Spinal cord (tissue), 10 donors: ENCODE measurements around the gene ISCU. TPM values are rescaled to one million over a fixed set of nuclear protein-coding genes. Genes with fewer than 3 reads are reported as not detected.
A peak's percentile ranks its signal among the peaks of the same experiment; 100 is the strongest.

ENCODE experiments used
- DNase-seq, 6 donors: peaks; one replicate each; pipeline versions ENCODE4 v3.0.0 to v3.0.0-alpha.2; 2013 to 2015; ENCODE audit warnings: low spot score in 6 of 6, low read depth in 4 of 6
- H3K27ac ChIP-seq: one replicate; pipeline ENCODE4 v1.5.1; 2013; ENCODE audit warnings: low read depth, low read length, control low read depth
- H3K27me3 ChIP-seq: one replicate; pipeline ENCODE4 v1.6.1; 2013; ENCODE audit warnings: low read length; ENCODE audit not compliant: control insufficient read depth, insufficient read depth
- H3K36me3 ChIP-seq: one replicate; pipeline ENCODE4 v1.6.1; 2013; ENCODE audit warnings: low read length; ENCODE audit not compliant: control insufficient read depth, insufficient read depth
- H3K4me1 ChIP-seq: one replicate; pipeline ENCODE4 v1.6.1; 2013; ENCODE audit warnings: low read length; ENCODE audit not compliant: control insufficient read depth, insufficient read depth
- H3K4me3 ChIP-seq: one replicate; pipeline ENCODE4 v1.5.1; 2013; ENCODE audit warnings: low read depth, low read length, control low read depth
- H3K9me3 ChIP-seq: one replicate; pipeline ENCODE4 v1.6.1; 2013; ENCODE audit warnings: low read length; ENCODE audit not compliant: control insufficient read depth, insufficient read depth
- WGBS: methylation state at CpG from one replicate; pipeline ENCODE4 v1.1.5; 2013; ENCODE audit warnings: missing lambda C conversion rate; ENCODE audit not compliant: insufficient coverage; 5-methylcytosine and 5-hydroxymethylcytosine counted together
- polyA plus RNA-seq, 2 donors: library from polyadenylated mRNA; unstranded; fragments of 120-200 nt; gene quantifications; one replicate each; pipeline ENCODE4 v1.2.1, GENCODE V29; 2013; ENCODE audit not compliant: insufficient read length in 2 of 2
- total RNA-seq, 2 donors: library from RNA; depleted of rRNA in 1 of 2; stranded (reverse); fragments of 120-200 nt in 1 of 2; fragments of >200 nt in 1 of 2; gene quantifications; one replicate each; pipeline versions ENCODE4 v1.2.3 to v1.2.4, GENCODE V29; 2013 to 2014
- donor health status: healthy.

The ISCU gene
- total and polyA plus RNA-seq, 4 donors, result 90.9 to 112 (median 108) TPM

DNA sequence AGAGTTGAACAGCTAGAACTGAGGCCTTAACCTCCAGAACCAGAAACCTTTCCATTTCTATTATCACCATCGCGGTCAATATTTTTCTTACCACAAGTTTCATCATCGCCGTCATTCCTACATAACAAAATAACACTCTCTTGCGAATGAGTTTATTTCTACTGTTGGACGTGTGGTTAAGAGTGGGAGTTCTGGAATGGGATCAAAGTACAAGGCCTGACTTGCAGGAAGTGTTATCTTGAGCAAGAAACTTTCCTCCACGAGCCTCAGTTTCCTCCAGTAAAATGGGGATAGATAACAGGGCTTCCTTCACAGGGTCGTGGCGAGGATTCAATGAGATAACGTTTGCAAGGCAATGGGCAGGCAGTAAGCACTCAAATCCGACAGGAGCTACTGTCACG, 2.1 kb upstream of the ISCU start:
- no peak for DNase-seq
- Histone ChIP-seq H3K4me1 (peaks cover 27% of the 10 kb centered on the region), H3K27me3 (no peaks in the 10 kb centered on the region), H3K27ac (peak overlapping the region; percentile 84), H3K36me3 (peaks cover 22% of the 10 kb centered on the region), H3K9me3 (no peaks in the 10 kb centered on the region), H3K4me3 (peak overlapping the region; percentile 99)
- whole genome bisulfite sequencing, result 0% methylated on average over 5 of the region's 12 CpGs

- 0% methylated on average over 50 of the region's 57 CpGs for WGBS
- peak within 1 kb of the TSS; percentile 84 for H3K27ac ChIP-seq
- no peaks in the 10 kb centered on the region for H3K27me3 ChIP-seq
- peak; percentile 76 to 97 (median 88) for DNase-seq
- H3K36me3 ChIP-seq, result peaks cover 26% of the 10 kb centered on the region
- H3K9me3 ChIP-seq, result no peaks in the 10 kb centered on the region
- H3K4me1 ChIP-seq, result peaks cover 27% of the 10 kb centered on the region
- peak within 1 kb of the TSS; percentile 99 for H3K4me3 ChIP-seq
Observed at GRCh38 chr12:108560752-108561719, 1.4 kb upstream of the ISCU start, which contains the start of gene SART3. Gene SART3, minus strand, starts transcription at chr12:108561173. Its CDS starts 19 bp downstream, at chr12:108561154.

DNA sequence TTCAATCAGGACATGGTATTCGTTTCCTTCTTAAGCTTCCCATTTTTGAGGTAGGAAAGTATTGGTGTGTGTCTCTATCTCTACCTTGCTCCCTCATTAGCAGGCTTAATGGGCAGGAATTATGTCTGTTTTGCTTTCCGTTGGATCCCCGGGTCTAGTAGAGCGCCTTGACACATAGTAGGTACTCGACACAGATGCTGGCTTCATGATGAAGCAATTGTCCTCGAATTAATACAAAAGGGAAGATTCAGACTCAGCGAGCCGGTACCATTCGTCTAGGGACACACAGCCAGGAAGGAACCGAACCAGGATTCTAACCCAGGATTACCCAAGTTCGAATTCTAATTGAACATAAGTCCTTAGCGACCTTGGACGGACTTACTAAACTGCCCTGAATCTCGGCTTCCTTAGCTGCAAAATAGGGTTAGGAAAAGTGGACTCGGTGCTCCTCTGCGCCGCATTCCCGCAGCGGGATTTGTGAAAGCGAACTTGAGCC, 496 bp upstream of the ISCU start:
- peak in 2 of 6 donors; percentile 22 to 33 for DNase-seq
- no peaks in the 10 kb centered on the region for H3K27me3 ChIP-seq
- peaks cover 27% of the 10 kb centered on the region for H3K4me1 ChIP-seq
- peak overlapping the region; percentile 84 for H3K27ac ChIP-seq
- H3K4me3 ChIP-seq, result peak overlapping the region; percentile 99
- H3K9me3 ChIP-seq, result no peaks in the 10 kb centered on the region
- H3K36me3 ChIP-seq, result peaks cover 34% of the 10 kb centered on the region
- WGBS, result 0% methylated on average over 19 of the region's 20 CpGs

- WGBS, result 0% methylated on average over 4 of the region's 14 CpGs
- Histone ChIP-seq H3K4me1 (peaks cover 20% of the 10 kb centered on the region), H3K4me3 (peak overlapping the region; percentile 91)
Observed at GRCh38 chr12:108563136-108563803, 874 bp downstream of the ISCU start.

GRCh38 chr12:108563804-108564151, 1.4 kb downstream of the ISCU start:
- Histone ChIP-seq H3K4me1 (peaks cover 18% of the 10 kb centered on the region), H3K9me3 (no peaks in the 10 kb centered on the region), H3K27me3 (no peaks in the 10 kb centered on the region), H3K27ac (no peak overlapping the region), H3K4me3 (peak overlapping the region; percentile 91), H3K36me3 (peaks cover 37% of the 10 kb centered on the region)
- WGBS, result no CpG with 5 or more reads among the region's 1 CpG
- no peak for DNase-seq

More at GRCh38 chr12:108563136-108563803, 874 bp downstream of the ISCU start:
- no peaks in the 10 kb centered on the region for H3K27me3 ChIP-seq
- peaks cover 36% of the 10 kb centered on the region for H3K36me3 ChIP-seq
- peak overlapping the region; percentile 85 for H3K27ac ChIP-seq
- H3K9me3 ChIP-seq, result no peaks in the 10 kb centered on the region
- DNase-seq, result peak in 5 of 6 donors; percentile 39 to 87 (median 54)

- no peak overlapping the region for H3K4me3 ChIP-seq
- no peak for DNase-seq
- H3K27me3 ChIP-seq, result no peaks in the 10 kb centered on the region
- H3K9me3 ChIP-seq, result no peaks in the 10 kb centered on the region
- no peak overlapping the region for H3K27ac ChIP-seq
- H3K4me1 ChIP-seq, result peaks cover 11% of the 10 kb centered on the region
- H3K36me3 ChIP-seq, result peaks cover 35% of the 10 kb centered on the region
Observed at GRCh38 chr12:108564724-108565123, 2.3 kb downstream of the ISCU start.

- Histone ChIP-seq H3K36me3 (peaks cover 38% of the 10 kb centered on the region), H3K27ac (no peak overlapping the region)
- 100% methylated on average over 1 of the region's 3 CpGs for WGBS
Observed at GRCh38 chr12:108565146-108565545, 2.8 kb downstream of the ISCU start.

GRCh38 chr12:108565976-108566375, 3.6 kb downstream of the ISCU start:
- H3K9me3 ChIP-seq, result no peaks in the 10 kb centered on the region
- peaks cover 9% of the 10 kb centered on the region for H3K4me1 ChIP-seq
- DNase-seq, result no peak
- H3K27ac ChIP-seq, result no peak overlapping the region
- H3K36me3 ChIP-seq, result peaks cover 38% of the 10 kb centered on the region
- WGBS, result 11% methylated on average over 2 of the region's 2 CpGs
- no peak overlapping the region for H3K4me3 ChIP-seq
- no peaks in the 10 kb centered on the region for H3K27me3 ChIP-seq

More at GRCh38 chr12:108565146-108565545, 2.8 kb downstream of the ISCU start:
- Histone ChIP-seq H3K4me3 (no peak overlapping the region), H3K9me3 (no peaks in the 10 kb centered on the region), H3K27me3 (no peaks in the 10 kb centered on the region), H3K4me1 (peaks cover 9% of the 10 kb centered on the region)
- DNase-seq, result no peak

DNA sequence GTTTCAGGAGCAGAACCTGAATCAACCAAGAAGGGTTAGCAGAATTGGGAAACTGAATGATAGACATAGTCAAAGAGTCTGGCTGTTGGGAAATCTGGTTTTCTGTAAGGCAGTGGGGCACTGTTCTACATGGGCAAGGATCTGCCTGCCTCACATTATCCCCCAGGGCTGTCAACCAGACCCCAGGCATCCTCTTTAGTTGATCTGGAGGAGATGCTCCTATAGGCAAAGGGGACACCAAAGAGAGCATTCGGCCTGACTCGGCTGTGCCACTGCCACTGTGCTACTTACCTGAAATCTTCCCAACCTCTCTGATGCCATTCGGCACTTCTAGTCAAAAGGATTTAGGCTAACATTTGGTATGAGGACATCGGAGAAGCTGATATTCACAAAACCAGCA, 4.1 kb downstream of the ISCU start:
- Histone ChIP-seq H3K36me3 (peaks cover 38% of the 10 kb centered on the region), H3K4me3 (no peak overlapping the region), H3K4me1 (peaks cover 9% of the 10 kb centered on the region), H3K27ac (no peak overlapping the region), H3K9me3 (no peaks in the 10 kb centered on the region), H3K27me3 (no peaks in the 10 kb centered on the region)
- no peak for DNase-seq
- WGBS, result 97% methylated on average over 3 of the region's 4 CpGs
